ENCODE measurements around the gene TRAPPC2L.

The TRAPPC2L gene

DNA sequence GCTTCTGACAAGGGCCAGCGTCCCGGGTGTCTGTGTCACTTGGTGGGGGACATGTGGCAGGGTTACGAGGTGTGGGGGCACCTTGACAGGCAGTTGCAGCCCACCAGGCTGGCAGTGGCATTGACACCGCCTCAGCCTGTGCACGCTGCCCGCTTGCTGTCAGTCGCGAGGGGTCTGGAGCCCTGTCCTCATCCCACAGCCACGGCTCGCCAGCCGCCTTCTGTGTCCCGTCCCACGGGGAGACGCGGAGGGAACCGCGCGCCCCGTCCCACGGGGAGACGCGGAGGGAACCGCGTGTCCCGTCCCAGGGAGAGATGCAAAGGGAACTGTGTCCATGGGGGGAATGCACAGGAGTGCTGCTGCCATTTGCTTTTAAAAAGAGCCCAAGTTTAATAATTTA, 6.0 kb downstream of the TRAPPC2L start:
- DNase-seq, result no peak

DNA sequence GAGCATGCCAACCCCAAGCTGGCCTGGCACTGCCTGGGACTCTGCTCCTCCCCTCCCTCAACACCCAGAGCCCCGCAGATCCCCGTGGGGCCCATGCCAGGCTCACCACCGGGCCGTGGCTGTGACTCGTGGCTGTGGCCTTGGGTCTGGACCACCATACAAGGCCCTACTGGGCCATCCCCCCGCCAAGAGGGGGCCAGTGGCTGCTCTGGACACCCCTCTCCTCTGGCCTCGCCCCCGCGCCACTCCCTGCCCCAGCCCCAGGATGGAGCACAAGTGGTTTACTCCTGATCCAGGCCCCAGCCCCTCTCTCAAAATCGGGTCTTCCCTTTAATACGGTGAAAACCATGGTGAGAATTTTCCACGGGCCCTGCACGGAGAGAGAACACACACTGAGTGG, 6.5 kb downstream of the TRAPPC2L start:
- DNase-seq, result no peak

DNA sequence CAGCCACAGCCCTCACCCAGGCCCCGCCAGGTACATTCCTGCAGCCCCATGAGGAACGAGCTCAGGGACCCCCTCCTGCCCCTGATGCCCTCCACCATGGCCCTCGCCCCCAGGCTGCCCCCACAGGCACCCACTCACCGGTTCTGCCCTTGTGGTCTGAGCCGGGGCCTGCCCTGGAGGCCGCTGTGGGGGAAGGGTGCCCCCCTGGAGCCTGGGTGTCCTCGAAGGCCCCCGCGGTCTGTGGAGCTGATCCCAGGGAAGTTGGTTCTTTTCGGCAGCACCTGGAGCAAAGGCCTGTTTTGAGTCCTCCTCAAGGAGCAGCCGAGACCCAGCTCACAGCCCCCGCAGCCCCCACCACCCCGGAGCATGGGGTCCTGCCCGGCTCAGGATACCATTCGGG, 7.2 kb downstream of the TRAPPC2L start:
- DNase-seq, result no peak

DNA sequence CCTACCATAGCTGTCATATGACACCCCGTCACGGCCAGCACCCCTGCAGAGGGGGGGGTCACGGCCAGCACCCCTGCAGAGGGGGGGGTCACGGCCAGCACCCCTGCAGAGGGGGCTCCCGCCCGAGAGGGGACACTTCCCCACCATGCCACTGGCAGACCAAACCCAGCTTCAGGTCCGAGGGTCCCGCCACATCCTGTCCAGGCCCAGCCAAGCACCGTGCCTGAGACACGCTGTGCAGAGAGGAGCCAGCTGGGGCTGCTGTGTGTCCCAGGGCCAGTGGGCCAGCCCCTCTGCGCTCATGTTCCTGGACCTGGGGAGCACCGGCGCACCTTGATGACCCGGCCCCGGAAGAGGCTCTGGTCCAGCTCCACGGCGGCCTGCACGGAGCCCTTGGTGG, 7.6 kb downstream of the TRAPPC2L start:
- DNase-seq, result no peak

DNA sequence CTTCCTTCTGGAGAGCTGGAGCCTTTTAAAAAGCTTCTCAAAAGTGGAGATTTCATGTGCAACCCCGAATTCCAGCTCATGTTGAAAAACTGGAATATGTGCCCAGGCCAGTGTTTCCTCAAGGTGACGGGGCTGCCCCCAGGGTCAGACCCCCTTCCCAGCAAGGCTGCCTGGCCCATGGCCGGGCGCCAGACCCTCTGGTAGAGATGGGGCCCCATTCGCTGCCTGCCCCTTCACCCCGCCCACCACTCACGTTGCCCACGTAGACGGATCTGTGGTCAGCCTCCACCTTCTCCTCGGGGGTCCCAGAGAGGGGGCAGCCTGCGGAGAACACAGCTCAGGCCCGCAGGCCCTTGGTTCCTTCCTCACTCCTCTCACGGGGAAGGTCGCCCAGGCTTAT, 8.4 kb downstream of the TRAPPC2L start:
- no peak for DNase-seq

DNA sequence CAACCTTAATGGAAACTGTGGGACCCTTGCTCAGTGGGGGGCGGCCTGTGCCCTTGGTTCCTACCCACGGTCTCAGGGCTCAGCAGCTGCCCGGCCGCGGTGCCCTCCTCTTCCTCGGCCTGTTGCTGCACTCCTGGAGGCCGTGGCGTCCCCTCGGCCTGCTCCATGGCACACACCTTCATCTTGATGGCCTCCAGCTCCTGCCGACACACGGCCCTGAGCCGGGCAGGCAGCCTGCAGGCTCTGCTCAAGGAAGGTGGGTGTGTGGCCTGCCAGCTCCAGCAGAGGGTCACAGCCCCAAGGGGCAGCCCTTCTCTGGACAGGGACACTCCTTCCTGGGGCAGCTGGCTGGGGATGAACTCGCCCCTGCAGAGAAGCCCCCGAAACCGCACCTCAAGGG, 8.8 kb downstream of the TRAPPC2L start:
- DNase-seq, result no peak

DNA sequence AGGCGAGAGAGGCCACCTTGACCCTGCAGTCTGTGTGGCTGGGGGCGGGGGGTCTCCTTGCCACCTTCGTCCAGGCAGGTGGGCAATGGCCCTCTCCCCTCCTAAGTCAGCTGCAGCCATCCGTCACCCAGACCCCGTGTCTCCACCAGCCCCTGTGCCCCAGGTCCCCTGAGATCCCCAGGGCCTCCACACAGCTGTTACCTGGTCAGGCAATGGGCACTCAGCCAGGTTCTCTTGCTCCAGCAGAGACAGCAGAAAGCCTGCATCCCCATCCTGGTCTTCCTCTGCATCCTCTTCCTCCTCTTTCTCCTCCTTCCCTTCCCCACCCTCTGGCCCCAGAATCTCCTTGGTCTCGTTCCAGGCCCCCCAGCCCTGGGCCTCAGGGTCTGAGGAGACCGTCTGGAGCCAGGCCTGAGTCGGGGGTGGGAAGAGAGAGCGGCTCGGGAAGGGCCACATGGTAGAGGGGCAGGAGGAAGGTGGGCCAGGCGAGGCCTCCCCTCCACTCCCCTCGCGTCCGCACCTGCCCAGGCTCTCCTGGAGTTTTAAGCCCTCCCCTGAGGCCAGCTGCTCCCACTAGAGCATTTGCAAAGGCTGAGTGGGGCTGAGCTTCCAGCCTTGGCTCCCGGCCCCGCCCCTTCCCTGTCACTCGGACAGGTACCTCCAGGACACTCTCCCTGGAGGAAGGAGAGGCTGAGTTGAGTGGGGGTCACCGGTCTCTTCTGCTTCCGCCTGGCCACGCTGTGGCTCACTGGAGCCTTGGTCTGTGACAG, 9.4 kb downstream of the TRAPPC2L start, which contains the start of gene PABPN1L:
TSS of gene PABPN1L (minus strand) at position 510 of the 770 bp plus-strand sequence. CDS start at position 456, 54 bp downstream.
- DNase-seq, result no peak

DNA sequence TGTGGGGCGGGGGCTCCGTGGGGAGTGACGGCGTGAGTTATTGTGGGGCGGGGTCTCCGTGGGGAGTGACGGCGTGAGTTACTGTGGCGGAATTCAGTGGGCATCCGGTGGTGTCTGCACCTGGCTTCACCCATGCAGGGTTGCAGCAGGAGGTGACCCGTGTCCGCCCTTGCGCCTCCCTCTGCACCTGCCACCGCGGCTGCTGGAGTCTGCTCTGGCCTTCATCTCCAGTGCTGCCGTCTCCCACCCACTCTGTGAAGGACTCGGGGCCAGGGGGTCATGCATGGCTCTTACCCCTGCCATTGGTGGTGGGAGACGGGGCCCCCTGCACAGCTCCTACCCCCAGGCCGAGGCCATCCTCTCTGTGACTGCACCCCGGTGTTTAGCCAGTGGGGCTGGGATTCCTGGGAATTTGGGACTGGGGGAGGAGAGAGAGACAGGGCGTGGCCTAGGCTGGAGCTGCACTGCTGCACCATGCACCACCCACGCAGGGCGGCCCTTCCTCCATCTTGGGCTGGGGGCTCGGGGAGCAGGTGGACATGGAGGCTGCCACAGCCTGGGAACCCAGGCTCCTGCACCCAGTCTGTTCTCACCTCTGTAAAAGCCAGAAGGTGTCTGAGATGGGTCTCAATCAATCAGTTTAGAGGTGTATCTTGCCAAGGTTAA, 10.8 kb downstream of the TRAPPC2L start:
- DNase-seq, result no peak

DNA sequence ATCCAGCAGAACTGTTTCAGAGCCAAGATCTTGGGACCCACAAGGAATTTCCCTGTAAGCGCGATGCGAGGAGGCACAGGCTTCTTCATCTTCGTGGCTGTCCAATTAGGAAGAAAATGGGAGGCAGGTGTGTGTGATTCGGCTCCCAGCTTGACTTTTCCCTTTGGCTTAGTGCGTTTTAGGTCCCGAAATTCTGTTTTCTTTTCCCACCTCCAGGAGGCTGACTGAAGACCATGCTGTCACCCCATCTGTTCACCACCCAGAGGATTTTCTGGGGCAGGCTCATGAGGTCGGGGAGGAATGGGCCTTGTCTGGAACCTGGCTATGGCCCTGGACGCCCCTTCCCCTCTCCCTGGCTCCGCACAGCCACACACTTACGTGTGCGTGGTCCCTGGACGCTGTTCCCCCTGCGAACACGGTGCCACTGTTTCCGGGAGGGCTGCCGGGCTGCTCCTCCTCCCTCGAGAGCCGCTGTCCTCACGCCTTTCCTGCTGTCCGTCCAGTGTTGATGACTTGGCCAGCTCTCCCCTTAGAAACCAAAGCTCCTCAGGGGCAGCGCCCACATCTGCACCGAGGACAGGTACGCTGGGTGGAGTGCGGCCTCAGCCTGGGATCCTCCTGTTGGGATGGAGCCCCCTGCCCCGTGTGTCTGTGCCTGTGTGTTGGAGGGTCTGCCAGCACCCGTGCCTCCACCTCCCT, 12.2 kb downstream of the TRAPPC2L start:
- DNase-seq, result no peak

DNA sequence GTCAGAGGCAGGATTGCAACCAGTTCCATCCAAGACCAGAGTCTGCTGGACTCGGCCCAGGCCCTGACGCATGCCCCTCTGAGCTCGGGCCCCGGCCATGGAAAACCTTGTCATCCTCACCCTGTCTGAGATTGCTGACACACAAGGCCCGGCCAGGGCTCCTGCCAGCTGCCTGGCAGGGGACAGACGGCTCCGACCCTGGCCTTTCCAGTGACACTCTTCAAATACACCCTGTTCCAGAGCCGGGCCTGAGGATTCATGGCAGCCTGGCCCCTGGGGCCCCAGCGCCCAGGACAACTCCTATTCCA, 12.7 kb downstream of the TRAPPC2L start:
- DNase-seq, result no peak

DNA sequence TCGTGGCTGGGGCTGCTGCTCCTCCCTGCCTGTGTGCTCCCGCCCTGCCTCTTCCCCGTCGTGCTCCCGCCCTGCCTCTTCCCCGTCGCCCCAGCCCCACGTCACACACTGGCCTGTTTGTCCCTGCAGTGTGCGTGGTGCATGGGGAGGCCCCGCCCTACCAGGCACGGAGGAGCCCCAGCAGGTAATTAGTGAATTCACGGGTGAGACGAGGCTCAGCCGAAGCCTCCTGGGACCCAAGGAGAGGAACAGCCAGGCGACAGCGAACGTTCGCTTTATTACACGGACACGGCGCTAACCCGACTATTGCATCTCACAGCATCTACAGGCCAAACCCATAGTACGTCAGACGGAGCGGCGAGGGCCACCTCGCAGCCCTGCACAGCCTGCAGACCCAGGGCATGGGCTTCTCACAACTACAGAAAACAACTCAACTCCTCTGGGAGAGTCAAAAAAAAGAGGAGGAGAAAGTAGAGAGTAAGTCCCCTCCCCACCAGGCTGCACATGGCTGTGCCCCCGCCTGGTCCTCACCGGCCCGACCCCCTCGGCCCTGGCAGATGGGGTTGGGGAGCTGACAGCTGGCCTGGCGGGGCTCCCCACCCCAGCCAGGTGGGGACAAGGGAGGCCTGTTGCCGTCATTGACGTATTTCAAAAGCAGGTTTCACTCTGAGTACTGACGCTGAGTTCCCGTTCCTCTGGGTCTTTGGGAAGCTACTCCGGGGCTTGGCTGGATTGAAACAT, 13.9 kb downstream of the TRAPPC2L start:
- no peak for DNase-seq

DNA sequence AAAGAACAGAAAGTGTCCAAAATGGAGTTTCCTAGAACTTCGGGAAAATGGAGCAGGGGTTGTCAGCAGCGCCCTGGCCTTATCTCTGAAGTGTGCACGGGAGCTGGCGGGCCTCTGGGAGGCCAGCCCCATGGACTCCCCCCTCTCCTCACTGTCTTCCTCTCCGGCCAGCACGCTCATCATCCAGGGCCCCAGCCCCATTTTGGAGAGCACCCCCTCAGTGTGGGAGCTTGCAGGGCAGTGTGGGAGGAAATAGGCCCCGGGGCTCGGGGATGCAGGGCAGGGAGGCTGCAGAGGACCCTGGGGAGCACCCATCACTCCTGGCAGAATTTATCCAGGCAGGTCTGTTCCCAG, 14.4 kb downstream of the TRAPPC2L start:
- DNase-seq, result no peak

DNA sequence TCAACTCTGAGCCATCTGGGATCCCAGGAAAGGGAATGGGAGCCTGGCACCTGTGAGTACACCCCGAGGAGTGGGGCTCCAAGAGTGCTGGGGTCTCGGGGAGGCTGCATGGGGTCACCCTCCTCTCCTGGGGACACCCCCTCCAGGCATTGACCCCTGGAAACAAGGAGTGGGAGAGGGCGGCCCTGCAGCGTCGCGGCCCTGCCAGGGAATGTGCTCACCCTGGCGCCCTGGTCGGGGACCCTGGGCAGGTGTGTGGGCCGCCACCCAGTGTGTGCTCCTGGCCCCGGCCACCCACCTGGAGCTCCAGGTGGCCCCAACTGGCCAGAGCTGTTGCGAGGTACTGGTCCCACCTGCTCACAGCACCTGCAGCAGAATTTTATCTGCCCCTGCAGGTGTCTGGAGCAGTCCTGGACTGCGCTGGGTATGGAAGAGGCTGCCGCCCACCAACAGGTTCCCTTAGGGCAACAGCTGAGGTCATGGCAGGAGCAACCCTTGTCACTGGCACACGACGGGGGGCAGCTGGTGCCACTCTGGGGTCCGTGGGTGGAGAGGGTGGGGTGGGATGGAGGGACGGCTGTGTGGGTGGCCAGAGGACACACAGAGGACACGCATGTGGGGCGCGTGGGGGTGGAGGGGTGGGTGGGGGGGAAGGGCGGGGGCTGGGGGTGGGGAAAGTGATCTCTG, 14.9 kb downstream of the TRAPPC2L start:
- no peak for DNase-seq

DNA sequence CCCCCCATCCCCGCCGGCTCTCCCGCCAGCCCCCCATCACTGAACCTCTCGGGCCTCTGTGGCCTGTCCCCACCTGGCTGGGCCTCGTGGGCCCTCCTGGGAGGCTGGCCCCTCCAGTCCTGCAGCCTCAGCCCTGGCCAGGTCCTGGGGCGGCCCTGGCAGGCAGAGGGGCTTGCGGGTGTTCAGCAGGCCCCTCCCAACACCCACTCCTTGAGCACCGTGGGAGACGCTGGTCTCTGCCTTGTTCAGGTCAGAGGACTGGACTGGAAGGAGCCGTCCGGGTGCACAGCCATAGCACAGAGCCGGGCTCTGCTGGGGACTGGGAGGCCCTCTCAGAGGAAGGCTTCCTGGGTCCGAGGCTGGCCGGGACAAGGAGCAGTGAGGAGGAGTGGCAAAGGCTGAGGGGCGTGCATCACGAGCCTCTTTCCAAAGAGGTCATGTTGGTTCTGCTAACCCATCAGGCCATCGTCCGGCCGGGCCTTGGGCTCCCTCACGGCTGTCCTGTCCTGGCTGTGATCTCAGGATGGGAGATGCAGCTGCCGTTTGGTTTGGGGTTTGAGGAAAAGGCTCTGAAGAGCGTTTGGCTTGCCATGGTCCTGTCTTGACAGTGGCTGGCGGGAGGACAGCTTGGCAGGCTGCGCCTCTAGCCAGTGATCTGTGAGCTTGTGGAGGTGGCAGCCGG, 15.9 kb downstream of the TRAPPC2L start:
- no peak for DNase-seq

DNA sequence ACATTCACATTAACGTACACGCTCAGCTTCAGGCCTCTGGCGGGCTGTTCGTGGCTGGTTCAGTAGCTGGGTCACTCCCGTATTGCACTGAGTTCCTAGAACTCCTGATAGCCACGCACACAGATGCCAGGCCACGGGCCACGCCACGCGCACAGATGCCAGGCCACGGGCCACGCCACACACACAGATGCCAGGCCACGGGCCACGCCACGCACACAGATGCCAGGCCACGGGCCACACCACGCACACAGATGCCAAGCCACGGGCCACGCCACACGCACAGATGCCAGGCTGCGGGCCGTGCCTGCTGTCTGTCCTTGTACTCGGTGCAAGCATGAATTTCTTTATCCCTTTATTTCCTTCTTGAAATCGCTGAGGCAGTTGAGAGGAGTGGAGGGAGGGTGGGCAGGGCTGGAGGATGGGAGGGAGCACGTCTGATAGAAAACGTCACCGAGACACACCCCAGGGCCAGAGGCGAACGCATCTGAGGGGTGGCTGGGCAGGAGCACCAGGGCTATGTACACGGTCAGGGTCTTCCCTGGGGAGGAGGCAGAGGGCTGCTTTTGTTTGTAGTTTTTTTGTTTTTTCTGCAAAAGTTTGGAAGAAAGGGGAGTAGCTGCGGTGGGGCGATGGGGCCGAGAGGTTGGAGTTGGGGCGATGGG, 18.1 kb downstream of the TRAPPC2L start:
- no peak for DNase-seq

DNA sequence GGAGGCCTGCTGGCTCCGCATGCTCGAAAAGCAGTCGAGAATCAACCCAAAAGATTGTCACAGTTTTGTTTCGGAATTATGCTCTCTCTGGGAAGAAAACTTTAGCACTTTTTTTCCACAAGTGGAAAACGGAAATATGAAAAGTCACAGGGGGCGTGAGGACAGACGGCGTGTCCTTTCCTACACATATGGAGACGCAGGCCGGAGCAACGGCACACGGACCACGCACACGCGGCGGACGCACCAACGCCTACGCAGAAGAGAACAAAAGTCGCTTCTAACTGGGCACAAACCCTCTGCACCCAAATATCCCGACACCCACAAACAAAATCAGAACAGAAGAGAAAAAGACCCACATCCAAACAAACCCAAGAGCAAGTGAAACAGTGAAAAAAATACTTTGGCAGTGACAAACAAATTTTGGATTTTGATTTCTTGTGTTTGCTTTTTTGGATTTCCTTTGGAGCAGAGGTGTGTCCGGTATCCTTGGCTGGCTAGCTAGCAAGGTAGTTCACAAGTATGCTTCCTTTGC, 18.8 kb downstream of the TRAPPC2L start:
- no peak for DNase-seq

DNA sequence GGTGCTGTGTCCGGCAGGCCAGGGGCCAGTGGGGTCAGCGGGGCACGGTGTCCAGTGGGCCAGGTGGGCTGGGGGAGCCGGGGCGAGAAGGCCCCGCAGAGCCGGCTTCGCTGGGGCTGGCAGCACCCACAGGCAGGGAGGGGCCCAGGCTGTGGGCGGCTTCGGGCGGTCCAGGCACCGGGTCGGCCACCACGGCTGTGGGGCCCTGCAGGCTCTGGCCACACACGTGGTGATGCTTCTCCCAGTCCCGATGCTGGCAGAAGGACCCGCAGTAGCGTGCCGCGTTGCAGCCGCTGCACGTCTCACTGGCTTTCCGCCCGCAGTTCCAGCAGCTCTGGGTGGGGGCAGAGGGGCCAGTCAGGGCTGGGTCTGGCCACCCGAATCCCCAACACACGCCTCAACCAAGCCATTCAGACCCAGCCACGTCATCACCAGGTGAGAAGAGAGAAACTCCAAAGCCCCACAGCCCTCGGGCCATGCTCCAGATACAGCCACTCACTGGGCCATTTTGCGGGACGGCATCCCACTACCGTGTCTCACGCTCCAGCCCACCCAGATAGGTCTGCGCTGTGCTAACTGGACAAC, 20.1 kb downstream of the TRAPPC2L start:
- DNase-seq, result no peak

DNA sequence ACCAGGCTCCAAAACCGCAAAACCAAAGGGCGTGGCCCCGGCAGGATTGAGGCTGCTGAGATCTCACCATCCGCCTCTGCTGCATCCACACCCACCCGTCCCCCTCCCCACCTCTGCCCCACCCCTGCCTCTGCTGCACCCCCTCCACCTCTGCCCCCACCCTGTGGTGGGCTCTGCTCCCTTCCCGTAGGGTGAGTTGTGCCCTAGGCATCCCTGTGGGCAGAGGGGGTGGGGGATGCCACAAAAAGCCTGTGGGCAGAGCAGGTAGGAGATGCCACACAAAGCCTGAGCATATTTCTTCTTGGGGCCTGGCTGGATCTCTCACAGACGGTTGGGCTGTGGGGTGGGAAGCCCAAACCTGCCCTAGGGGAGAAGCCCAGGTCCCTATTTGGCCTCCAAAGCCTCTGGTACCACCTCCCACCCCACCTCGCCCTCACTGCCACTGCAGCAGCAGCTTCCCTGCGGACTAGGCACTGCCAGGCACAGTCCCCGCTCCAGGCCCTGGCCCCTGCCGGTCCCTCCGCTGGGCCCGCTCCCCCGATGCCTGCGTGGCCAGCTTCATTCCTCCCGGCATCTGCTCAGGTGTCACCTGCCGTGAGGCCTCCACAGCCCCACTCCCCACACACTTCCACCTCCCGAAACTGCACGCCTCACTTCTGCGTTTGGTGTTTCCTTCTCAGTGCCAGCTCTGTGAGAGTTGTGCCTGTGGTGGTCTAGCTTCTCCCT, 20.8 kb downstream of the TRAPPC2L start:
- no peak for DNase-seq

DNA sequence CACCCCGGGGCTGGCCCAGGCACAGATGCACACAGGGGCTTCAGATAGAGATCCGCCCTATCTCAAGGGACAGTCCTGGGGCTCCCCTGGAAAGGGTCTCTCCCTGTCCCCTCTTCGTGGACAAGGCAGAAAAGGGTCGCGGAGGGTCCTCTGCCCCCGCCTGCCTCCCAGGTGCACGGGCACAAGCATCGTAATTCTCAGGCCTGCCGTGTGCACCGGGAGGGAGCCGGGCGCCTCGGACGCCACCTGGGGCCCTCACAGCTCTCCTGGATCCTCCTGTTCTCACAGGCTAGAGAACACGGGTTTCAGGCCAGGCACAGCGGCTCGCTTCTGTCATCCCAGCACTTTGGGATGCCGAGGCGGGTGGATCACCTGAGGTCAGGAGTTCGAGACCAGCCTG, 21.4 kb downstream of the TRAPPC2L start:
- no peak for DNase-seq

Data from activated T-cell treated with anti-CD3 and anti-CD28 coated beads, Interleukin-2, amount 50 U/mL, for 1 hour (primary cell).